ENCODE measurements around the gene PYGM.

The PYGM gene

DNA sequence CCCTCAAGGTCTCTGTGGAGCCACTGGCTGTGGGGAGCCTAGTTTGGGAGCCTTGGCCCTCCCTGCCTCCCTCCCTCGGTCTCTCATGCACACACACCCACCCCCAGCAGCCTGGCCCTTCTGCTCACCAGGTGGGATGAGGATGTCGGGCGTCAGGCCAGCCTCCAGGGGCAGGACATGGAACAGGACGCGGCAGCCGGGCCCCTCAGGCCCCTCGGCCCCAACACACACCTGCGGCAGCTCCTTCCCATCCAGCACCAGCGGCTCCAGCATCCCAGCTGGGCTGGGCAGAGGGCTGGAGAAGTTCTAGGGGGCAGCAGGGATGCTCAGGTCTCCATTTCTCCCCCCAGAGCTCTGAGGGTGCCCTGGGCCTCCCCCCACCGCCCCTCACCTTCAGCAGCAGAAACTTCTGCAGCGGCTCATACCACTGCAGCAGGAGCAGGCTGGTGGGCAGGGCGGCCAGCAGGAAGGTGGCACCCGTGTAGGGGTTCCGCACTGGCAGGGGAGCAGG is 32.1 kb upstream of the PYGM start:
- DNase-seq (ENCODE audit: low spot score), result no peak

DNA sequence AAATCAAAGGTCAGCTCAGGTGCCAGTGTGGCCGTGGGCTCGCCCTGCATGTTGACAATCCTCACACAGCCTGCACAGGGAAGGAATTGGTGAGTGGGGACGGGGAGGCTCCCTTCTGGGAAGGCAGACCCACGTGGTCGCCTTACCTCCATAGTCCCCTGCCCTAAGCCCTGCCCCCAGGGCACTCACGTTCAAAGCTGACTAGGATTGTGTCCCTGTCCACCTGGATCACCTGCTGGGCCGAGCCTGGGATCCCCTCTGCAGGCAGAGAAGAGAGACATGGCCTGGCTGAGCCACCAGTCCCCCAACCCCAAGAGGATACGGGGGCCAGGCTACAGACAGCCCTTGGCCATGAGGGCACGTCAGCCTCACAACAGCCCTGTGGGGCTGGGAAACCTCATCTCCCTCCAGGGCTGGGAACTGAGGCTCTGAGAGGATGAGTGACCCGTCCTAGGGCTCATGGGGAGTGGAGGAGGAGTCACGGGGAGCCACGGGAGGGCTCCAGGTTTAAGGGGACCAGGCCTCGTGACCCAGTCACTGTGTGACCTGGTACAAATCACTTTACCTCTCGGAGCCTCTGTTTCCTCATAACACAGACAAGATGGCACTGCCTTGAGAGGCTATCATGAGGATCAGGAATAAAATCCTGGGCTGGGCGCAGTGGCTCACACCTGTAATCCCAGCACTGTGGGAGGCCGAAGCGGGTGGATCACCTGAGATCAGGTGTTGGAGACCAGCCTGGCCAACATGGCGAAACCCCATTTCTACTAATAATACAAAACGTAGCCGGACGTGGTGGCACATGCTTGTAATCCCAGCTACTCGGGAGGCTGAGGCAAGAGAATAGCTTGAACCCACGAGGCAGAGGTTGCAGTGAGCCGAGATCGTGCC is 30.7 kb upstream of the PYGM start:
- no peak for DNase-seq (ENCODE audit: low spot score)

DNA sequence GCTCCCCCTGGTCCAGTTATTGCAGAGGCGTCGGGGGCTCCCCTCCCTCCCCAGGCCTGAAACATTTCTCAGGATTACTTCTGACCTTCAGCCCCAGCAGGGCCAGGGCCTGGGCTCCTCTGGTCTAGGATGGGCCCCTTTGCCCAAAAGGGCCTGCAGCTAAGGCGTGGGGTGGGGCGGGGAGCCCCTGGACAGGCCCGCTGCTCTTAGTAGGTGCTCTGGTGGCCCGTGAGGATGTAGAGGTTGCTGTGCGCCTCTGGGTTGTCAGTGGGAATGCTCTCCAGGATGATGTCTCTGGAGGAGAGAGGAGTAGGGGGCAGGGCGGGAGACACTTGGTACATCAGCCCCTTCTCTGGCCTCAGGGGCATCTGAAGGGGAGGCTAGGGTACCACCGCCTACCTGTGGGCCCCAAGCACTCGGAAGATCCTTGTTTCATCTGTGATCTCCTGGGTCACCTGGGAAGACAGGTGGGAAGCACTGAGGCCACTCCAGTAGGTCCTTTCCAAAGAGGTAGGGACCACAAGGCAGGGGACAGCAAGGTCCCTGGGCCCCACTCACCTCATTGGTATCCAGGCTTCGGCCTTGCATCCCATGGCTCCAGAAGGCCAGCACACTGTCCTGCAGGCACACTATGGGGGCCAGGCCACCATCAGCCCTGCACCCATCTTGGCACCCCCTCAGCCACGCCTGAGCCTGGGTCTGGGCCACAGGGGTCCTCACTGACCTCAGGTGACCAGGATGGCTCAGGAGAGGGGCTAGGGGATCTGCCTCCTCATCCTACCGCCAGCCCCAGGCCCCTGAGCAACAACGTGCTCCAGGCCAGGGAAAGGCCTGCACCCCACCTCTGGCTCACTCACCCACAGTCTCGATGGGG is 29.8 kb upstream of the PYGM start:
- DNase-seq (ENCODE audit: low spot score), result no peak

DNA sequence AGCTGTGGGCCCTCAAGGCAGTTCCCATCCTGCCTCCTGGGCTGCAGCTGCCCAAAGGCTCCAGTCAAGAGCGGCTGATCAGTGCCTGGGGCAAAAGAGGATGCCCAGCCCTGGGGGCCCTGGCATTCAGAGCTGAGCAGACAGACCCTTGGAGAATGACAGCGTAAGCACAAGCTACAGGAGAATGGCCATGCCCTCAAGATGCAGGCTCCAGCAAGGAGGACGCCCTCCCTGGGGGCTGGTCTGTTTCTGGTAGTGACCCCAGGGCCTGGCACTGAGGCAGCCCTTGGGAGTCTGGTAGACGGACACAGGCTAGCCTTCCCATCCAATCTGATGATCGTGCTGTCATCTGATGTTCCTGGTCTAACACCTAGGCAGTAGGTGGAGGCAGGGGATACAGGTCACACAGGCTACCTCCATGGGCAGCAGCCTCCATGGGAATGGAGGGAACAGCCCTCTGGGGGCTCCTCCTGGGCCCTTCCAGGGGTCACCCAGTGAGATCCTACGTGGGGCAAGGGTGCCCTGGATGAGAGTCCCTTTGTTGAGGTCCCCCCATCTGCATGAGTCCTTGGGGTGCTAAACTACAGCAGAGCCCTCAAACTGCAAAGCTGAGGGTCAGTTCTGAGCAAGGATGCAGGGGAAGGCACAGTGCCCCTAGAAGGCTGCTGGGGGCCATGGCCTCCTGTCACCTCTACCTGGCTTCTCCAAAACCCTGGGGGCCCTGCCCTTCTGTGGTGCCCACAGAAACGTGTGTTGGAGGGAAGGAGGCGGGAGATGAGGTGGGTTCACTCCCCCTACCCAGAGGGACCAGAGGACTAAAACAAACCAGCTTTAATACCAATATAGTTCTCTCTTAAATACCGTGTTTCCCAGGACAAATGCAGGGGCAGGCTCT is 28.8 kb upstream of the PYGM start:
- DNase-seq (ENCODE audit: low spot score), result no peak

DNA sequence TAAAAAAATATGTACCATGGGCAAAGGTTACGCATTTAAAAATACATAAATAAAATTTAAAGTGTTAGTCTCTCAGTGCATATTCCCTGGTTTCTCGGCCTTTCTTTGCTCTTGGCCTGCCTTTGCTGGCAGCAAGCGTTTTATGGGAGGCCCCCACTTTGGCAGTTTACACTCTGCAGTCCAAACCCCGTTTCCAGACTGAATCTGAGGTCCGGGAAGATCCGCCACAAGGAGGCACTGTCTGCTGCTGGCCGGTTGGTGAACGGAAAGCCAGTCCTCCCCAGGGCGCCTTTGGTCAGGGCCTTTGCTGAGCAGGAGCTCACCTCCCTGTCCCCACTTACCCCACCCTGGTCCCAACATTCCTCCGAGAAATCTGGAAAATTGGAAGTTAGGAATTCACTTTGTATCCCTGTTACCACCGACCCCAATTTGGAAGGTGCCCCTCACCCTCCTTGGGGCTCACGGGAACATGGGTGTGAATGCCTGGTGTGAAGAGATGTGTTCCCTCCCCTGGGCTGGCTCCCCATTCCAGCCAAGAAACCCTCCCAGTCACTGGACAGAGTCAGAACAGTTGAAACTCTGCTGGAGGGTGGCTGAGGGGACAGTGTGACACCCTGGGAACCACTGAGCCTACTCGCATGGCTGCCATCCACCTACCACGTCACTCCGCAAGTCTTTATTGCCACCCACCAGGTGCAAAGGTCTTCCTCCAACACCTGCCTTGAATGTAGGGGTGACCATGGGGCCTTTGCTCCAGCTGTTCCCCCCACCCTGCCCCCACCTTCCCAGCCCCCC is 27.9 kb upstream of the PYGM start:
- peak; percentile 56 for DNase-seq (ENCODE audit: low spot score)

DNA sequence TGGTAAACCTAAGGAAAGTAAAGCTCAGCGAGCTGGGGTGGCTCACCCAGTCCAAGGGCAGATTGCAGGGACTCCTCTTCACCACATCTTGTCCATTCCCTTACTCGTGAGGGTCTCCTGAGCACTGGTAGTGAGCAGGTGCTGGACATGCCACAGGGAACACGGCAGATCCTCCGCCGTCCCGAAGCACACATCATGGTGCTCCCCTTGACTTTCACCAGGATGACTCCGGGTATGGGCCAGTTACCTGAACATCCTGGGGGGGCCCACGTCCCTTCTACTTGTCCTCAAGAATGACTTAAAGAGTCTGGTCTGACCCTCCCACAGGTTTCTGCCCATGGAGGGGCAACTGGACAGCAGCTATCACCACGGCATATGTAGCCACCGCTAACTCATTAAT is 26.5 kb upstream of the PYGM start:
- no peak for DNase-seq (ENCODE audit: low spot score)

DNA sequence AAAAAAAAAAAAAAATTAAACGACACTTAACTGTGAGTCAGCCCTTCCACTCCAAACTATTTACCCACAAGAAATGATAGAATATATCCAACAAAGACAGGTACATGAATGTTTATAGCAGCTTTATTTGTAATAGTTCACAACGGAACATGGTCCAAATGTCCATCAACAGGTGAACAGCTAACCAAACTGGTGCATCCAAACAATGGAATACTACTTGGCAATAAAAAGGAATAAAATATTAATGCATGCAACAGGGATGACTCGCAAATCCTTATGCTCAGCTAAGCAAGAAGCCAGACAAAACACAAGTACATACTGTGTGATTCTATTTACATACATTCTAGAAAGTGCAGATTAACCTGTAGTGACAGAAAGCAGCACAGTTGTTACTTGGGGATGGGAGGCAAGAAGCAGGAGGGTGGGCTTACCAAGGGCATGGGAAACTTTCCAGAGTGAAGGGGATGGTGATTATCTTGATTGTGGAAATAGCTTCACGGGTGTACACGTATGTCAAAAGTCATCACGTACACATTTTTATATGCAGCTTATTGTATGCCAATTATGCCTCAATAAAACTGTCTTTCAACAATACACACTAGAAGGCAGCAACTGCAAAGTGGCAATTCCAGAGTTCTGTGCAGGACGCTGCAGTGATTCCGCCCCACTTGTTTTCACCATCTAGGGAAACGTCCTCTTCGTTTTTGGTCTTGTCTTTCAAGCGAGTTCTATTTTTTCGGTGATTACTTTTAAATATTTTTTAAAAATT is 25.2 kb upstream of the PYGM start:
- DNase-seq (ENCODE audit: low spot score), result no peak

DNA sequence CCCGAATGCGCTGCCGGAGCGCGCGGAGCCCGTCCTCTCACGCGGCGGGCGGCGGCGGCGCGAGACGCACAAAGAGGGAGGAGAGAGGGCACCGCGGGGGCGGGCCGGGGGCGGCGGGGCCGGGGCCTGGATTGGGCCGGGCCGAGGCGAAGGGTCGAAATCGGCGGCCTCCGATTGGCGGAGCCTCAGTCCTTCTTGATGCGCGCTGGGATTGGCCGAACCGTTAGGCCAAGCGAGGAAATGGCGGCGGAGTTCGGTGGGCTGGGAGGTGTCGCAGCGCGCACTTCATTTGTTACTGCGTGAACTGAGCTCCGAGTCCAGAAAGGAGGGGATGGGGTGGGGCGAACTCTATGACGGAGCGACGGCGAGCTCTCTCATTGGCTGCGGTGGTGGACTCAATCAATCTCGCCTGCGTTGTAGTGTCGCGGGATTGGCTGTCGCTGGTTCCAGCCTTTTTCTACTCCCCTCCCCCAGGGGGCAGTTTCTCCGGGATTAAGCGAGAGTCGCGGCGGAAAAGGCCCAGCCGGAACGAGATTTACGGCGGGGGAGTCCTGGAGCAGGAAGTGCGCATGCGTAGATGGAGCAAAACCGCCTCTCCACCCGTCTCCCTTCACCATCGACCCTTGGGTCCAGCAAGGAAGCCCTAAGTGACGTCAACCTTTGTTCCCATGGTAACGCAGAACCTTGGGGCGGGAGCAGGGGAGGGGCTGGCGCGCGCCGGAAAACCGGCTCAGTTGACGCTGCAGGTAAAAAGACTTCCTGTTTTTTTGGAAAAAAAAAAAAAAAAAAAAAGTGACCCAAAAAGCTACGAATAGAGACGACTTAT is 18.9 kb upstream of the PYGM start, which contains the start of gene SF1:
Gene SF1 (minus strand): TSS at position 70 of the 826 bp plus-strand sequence. CDS start 150 bp downstream, outside the sequence.
- DNase-seq (ENCODE audit: low spot score), result peak; percentile 100

DNA sequence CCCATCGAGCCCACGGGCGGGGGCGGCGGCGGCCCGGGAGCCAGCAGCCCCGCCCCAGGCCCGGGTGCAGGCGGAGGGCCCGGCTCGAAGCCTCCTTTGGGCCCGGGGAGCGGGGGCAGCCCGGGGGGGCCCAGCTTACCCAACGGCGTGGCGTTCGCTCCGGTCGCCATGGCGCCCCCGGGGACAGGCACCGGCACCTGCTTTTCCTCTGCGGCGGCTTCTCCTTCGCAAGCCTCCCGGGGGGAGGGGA is 18.4 kb upstream of the PYGM start:
- no peak for DNase-seq (ENCODE audit: low spot score)

DNA sequence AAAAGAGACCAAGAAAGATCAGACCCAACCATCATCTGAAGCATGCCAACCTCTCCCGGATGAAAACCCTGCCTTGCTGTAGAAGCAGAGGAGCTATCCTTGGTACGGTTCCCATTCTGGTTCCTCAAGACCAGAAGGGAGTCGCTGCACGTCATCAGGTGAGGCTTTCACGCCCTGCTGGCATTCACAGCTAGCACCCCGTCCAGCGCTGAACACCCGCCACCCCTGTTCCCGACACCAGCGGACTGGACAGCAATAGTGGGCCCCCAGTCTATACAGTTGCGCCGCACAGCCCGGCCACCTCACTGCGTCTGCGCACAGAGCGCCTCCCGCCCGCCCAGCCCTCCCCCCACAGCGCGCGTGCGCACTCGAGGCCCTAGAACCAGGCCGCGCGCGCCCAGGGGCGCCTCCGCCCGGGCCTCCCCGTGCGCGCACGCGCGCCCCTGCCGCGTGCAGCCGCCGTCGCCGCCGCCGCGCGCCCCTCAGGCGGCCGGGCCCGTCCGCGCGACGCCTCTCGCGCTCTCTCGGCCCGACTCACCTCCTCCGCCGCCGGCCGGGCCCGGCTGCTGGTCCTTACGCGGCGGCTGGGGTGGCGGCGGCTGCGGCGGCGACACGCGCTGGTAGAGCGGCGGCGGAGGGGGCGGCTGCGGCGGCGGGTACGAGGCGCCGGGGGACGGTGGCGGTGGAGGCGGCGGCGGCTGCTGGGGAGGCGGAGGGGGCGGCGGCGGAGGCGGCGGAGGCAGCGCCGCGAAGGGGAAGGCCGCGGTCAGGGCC is 17.9 kb upstream of the PYGM start:
- DNase-seq (ENCODE audit: low spot score), result peak; percentile 77

DNA sequence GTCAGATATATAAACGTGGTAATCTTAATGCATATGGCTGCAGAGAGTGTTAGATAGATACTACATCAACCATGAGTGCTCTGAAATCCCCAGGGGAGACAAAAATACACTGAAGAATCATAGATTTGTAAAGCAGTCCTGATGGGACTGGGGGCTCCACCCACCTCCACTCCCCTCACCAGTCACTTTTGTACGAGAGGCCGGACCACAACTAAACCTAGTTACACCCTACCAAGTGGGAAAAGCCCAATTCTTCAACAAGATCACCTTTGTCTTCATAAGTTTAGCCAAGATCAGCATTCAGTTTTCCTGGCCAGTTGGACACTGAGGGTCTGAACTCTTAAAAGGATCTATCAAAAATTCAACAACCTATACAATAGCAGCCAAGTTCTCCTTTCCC is 17.1 kb upstream of the PYGM start:
- no peak for DNase-seq (ENCODE audit: low spot score)

DNA sequence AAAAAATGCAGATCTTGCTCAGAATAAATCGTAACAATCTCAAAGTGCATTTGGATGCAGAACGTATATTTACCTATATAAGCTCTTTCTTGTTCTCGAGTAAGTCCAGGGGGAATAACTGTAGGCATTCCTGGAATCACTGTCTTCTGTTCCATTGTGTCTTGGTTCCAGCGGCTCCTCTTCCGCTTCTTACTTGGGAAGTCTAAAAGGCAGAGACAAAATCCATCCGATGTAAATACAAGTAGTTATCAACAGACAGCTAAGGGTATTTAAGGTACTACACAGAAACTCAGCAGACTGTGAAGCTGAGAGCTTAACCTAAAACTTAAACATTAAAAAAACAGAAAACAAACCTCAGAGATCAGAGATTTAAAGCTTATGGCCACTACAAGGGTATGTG is 16.7 kb upstream of the PYGM start:
- DNase-seq (ENCODE audit: low spot score), result no peak

DNA sequence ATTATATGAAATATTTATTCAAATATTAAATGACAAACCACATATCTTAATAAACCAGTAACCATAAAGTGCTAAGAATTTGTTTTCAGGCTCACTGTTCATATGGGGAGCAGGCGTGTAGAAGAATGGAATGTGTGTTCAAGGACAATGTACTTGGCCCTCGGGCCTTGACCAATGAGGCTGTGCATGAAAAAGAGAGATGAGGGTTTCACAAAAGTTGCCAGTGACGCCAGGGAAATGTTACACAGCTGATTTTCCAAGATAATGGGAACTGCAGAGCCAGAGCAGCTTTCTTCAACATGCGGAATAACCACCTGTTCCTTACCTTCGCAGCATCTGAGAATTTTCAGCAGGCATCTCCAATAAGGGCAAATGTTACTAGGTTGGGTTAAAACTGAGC is 14.4 kb upstream of the PYGM start:
- DNase-seq (ENCODE audit: low spot score), result no peak

DNA sequence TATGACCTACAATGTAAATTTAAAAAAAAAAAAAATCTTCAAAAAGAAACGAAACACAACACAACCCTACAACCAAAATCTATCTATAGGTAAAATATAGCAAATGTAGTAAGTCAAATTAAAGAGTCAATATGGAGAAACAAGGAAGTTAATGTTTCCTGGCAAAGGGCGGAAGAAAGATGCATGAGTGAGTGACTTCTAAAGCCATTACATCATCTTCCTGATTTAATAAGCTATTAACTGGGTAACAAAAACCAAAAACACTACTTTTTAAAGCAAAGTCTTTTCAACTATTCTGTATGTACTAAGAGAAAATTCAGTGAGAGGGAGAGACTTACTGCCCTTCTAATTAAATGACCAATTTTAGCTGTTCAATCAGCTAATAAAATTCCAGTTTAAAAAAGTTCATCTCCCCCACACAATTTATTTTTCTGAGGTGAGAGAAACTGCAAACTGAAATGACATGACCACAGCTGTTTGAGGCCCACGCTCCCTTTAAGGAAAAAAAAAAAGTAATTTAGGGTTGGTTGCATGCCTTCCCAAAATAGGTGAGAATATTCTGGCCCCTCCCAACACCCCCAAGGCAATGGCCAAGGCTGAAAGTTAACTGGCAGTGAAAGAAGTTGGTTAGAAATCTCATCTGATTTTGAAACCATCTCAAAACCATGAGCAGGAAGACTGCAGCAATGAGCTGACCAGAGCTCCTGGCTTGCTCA is 12.7 kb upstream of the PYGM start:
- peak; percentile 57 for DNase-seq (ENCODE audit: low spot score)

DNA sequence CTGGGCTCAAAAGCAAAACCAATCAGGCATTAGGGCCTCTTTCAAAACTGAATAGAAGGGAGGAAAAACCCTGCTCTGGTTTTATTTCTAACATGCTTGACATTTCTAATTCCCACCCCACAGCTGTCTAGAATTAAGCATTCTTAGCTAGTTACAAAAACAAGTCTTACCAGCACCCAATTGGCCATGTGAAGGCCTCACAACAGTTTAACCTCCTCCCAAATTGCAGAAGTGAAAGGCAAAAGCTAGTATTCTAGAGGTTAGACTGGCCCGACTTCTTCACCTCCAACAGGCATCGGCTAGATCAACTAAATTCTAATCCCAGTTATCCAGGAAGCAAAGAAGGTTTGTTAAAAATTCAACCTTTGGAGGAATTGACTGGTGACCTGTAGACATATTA is 12.1 kb upstream of the PYGM start:
- no peak for DNase-seq (ENCODE audit: low spot score)

DNA sequence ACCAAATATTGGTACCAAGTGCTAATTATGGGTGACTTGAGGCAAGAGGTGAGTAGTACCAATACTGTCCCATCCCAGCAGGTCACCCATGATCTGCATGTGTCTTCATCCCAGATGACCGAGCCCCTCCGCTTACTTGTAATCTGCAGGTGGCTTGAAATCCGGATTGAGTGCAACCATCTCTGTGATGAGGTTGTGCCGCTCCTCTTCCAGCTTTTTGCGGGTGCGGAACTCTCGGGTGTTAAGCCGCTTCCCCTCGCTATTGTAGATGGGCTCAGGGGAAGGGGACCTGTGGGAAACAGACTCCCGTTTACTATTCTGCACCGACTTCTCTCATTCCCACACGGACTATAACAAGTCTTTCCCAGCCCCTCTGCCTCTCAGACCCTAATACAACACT is 10.3 kb upstream of the PYGM start:
- DNase-seq (ENCODE audit: low spot score), result no peak

DNA sequence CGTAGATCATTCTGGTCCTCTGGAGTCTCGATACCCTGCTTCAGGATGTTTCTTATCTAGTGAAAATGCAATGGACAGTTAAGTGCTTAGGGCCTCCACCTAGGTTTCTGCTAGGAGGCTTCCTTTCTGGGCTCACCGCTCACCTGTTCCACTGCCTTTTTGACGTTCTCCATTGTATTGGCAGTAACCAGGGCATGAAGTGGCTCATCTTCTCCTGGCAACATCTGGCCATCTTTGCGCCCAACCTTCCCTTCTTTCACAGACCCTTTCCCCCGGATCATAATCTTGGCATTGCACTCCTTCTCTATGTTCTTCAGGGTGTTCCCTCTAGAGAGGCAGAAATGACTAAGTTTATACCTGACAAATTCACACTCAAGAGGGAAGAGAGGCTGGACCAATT is 9.5 kb upstream of the PYGM start:
- DNase-seq (ENCODE audit: low spot score), result no peak

DNA sequence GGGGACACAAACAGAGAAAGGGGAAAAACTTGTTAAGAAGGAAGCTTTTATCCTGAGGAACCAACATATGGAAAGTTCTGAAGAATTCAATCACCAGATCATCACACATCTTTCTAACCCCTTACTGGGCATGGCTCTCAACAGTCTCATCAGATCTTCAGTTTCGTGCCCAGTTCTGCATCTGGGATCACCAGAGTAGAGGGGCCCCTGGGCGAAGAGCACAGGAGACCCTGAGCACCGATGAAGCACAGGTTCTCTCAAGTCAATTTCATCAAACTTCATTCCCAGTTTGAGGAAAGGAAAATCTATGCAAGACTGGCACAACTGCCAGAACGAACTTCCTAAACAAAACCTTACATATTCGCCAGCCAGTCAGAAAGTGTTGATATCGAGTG is 8.5 kb upstream of the PYGM start:
- DNase-seq (ENCODE audit: low spot score), result no peak
